Measurements from ENCODE around the gene IMMP2L. TPM values are rescaled to one million over a fixed set of nuclear protein-coding genes. Genes with fewer than 3 reads are reported as not detected.

IMMP2L gene
- total RNA-seq, 4 donors from 2014 or later, result 19.0 to 37.2 (median 21.3) TPM

DNA sequence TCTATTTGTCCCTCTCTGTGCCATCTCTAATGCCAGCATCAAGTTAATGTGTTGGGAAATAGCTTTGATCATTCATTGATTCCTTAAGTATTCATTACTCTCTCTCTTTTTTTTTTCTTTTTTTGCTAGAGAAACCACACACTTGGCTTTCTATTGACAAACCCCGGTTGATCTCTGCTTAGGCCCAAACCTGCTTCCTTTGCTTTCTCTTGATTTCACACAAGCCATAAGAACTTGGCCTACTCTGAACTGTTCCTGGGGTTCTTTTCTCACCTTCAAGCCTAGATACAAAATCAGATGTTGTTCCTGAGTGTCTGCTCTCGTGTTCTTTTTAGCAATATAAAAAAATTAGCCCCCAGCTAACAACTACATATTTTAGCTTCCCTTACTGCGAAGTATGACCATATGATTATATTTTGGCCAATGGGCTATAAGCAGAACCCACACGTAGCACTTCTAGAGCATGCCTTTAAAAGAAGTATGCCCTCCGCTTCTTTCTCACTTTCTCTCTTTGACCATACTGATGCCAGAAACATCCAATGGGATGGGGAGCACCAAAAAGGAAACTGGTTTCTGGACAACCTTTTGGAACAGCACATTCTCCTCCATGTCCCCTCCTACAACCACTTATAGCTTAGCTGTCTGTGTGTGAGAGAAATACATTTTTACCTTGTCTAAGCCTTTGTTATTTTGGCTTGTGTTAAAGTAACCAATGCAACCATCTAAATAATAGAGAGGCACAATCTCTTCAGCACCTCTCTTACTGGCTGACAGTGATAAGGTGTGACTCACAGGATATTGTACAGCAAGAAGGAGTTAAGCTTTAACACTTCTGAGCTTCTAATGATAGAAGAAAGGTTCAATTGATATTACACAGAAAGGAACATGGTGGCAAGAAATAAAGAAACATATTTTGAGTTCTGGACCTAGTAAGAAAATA lies 568.0 kb downstream of the IMMP2L start:
- TF ChIP-seq, protein P1, sequence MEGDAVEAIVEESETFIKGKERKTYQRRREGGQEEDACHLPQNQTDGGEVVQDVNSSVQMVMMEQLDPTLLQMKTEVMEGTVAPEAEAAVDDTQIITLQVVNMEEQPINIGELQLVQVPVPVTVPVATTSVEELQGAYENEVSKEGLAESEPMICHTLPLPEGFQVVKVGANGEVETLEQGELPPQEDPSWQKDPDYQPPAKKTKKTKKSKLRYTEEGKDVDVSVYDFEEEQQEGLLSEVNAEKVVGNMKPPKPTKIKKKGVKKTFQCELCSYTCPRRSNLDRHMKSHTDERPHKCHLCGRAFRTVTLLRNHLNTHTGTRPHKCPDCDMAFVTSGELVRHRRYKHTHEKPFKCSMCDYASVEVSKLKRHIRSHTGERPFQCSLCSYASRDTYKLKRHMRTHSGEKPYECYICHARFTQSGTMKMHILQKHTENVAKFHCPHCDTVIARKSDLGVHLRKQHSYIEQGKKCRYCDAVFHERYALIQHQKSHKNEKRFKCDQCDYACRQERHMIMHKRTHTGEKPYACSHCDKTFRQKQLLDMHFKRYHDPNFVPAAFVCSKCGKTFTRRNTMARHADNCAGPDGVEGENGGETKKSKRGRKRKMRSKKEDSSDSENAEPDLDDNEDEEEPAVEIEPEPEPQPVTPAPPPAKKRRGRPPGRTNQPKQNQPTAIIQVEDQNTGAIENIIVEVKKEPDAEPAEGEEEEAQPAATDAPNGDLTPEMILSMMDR (IDR thresholded peaks at IDR 0.05; ENCODE audit: low read depth), result no peak

GRCh38 chr7:110988890-110989501 lies 573.3 kb downstream of the IMMP2L start:
- TF ChIP-seq, protein P1 (IDR thresholded peaks at IDR 0.05; ENCODE audit: low read depth), result no peak

GRCh38 chr7:110988348-110988747 lies 573.9 kb downstream of the IMMP2L start:
- TF ChIP-seq, protein P1 (IDR thresholded peaks at IDR 0.05; ENCODE audit: low read depth), result no peak

- TF ChIP-seq, protein P1 (IDR thresholded peaks at IDR 0.05; ENCODE audit: low read depth), result no peak
Measured at GRCh38 chr7:110987127-110987693, 575.1 kb downstream of the IMMP2L start.

DNA sequence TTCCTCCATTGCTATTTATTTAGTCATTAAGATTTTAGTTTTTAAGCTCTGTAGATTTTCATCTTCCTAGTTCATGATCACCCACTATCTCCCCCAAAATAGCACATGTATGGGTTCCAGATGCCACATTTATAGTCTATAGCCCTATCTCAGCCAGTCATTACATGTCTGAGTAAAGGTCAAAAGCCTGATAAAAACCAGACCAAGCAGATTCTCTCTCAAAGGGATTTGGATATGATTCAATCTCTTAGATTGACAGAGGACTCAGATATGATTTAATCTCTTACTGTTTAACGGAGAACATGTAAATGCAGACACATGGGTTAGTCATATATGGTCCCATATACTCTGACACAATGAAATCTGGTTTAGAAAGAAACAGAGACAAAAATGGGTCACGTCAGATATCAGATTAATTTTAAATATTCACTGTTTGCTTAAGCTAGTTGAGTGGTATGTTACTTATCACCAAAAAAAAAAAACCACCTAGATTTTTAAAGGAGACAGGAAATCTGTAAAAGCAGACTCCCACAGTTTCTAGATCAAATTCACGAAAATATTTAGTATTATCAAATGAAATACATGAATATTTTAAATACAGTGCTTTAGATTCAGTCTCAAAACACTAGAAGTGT lies 578.4 kb downstream of the IMMP2L start:
- TF ChIP-seq, protein P1 (IDR thresholded peaks at IDR 0.05; ENCODE audit: low read depth), result no peak

DNA sequence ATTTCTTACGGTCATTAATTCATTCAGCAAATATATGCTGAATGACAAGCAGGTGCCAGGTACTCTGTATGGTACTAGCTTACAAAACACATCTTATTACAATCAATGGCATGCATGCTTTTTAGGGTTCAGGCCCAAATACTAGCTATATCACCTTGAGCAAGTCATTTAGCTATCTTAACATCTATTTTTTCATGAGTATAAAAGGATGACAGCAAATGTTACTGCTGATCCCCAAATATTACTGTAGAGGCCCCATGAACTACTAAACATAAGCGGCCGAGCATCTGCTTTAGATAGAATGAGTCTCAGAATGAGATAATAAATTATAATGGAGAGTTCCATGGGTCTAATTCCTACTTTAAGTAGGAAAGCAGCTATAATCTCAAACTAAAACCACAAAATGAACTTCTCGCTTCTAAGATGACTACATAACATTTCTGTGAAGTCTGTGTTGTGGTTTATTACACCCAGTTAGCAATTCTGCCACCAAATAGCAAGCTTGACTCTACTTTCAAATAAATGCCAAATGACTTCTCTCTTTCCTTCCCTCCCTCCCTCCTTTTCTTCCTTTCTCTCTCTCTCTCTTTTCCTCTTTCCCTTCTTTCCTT lies 585.1 kb downstream of the IMMP2L start:
- TF ChIP-seq, protein P1 (IDR thresholded peaks at IDR 0.05; ENCODE audit: low read depth), result no peak

Data from subcutaneous adipose tissue (tissue), 4 donors.